GM19193 (cell line): ENCODE results near the gene SEPTIN11.

Experiments
- POLR2A ChIP-seq: IDR thresholded peaks from 4 replicates; pipeline ENCODE4 v1.6.1; 2011; ENCODE audit not compliant: insufficient read depth, insufficient read length; ENCODE audit errors: extremely low read depth

SEPTIN11 gene

DNA sequence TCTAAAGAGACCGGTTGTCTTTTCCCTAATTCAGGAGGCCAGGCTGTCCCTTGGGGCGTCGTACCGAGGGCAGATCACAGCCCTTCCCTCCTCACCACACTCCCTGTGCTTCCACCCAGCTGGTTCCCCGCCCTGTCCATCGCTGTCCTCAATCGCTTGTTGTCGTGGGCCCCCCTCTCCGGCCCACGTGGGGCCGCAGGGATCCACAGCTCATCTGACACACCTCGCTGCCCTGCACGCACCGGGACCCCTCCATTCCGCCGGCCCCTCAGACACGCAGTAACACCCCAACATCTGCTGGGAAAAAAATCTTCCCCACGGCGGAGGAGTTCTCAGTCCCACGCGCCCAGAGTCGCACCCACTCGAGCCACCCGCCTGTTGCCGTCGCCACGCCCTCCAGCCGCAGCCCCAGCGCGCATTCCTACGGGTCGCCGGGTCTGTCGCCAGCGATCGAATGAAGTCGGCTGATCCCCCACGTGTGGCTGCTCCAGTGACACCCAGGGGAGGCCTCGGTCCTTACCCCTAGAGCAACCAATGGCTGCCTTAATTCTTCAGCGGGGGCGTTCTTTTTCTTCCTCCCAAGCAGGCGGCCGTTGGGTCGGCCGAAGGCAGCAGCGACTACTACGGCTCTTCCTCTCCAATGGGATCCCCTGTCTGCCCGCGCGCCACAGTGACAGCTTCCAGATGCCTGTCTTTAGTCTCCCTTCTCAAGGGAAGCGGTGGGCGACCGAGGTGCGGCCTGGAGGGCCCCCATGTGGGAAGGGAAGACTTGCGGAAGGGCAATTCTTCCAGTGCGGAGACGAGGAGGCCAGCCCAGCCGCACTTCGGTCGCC lies 893 bp upstream of the SEPTIN11 start:
- TF ChIP-seq POLR2A, result peak; percentile 61

- TF ChIP-seq POLR2A, result peak; percentile 20
Observed at GRCh38 chr4:76950052-76950955, 752 bp downstream of the SEPTIN11 start.

- no peak for TF ChIP-seq POLR2A
Observed at GRCh38 chr4:76950956-76951671, 1.6 kb downstream of the SEPTIN11 start.

DNA sequence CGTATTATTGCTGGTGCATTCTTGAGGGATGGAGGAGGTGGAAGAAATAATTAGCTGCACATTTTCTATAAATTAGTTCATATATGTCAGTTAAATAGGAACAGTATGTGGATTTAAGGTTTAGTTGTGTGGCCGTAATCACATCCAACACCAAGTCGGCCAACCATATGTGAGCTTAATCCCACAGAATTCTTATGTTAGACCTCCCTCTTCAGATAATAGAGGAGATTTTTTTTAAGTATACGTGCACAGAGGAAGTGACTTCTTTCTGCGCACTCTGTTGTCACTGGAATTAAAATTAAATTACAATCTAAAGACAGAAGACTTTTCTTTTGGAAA lies 2.1 kb downstream of the SEPTIN11 start:
- no peak for TF ChIP-seq POLR2A

- no peak for TF ChIP-seq POLR2A
Observed at GRCh38 chr4:76952071-76952470, 2.5 kb downstream of the SEPTIN11 start.

DNA sequence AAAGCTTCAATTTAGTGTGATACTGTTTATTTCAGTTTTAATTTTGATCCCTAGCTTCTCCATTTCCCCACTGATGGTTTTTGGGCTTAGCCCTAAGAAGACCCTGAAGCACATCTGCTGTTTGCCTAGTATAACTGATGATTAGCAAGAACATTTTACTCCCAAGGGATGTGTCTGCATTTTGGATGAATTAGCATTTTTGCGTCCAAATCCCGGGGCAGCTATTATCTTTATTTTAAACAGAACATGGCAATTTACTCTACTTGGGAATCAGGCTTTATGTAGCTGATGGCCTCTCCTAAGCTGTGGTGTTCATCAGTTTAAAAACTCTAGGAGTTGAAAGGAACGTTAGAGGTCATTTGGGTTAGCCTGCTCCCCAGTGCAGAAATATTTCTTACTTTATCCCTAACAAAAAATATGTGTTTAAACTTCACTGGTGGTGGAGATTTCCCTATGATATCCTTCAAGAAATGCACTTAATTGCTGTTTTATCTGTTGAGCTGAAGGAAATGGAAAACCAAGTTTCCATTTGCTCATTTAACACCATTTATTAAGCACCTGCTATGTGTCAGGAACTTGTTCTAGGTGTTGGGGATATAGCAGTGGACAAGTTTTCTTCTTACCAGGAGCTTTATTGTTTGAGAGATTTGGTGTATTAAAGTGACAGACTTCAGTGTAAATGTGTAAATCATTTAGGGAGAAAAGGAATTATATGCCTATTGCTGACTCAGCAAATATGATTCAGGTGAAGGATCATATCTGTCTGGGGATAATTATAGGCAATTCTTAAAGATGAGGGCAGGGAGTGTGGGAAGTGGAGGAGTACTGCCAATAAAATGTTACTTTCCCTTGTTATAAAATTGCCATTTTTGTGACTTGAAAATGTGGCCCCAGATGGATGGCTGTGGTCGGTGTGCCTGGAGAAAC lies 3.4 kb downstream of the SEPTIN11 start:
- no peak for TF ChIP-seq POLR2A

DNA sequence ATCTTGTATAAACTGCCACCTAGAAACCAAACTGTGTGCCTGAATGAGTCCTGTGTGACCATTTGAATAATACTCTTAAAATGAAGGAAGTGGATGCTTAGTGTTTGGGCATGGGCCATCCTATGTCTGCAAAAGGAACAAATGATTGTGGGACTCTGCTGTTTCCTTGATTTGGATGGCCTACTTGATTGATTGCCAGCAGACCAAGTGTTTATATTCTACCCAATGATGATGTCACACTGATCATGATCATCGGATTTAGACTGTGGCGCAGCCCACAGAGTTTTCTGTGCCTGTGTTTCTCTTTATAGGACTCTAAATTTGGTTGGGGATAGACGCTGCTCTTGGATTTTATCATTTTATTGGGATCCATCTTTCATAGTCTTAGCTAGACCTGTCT lies 4.4 kb downstream of the SEPTIN11 start:
- no peak for TF ChIP-seq POLR2A

DNA sequence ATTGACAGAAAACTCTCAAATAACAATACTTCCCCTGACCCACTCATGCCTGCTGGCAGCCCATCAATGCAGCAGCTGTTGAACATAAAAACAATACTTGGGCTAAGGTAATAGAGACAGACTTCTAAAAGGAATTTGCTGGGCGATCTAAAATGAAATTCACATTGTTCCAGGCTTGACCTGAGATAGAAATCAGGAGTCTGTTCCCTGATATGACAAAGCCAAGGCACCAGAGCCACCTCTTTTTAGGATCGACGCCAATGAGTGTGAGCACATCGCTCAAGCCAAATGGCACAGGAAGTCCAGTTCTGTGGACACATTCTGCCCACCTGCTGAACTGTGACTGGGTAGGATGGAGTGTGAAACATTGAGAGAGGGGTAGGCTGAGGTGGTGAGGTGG lies 4.9 kb downstream of the SEPTIN11 start:
- no peak for TF ChIP-seq POLR2A

DNA sequence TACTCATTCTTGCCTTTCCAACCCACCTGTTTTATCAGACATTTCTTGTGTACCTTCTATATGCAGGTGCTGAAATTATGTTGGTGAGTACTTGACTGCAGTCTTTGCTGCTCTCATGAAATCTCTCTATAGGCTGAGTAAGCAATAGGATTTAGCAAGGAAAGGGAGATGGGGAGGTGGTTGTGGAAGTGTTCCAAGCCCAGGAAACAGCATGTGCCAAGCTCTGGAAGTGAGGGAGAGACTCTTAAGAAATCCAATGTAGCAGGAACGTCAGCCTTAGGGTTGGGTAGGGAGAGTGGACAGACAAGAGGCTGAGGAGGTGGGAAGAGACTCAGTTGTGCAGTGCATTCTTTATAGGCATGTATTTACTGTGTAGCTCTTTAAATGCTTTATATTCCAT lies 5.6 kb downstream of the SEPTIN11 start:
- no peak for TF ChIP-seq POLR2A

- TF ChIP-seq POLR2A, result no peak
Observed at GRCh38 chr4:76957004-76957738, 7.6 kb downstream of the SEPTIN11 start.

- TF ChIP-seq POLR2A, result no peak
Observed at GRCh38 chr4:76958891-76959290, 9.3 kb downstream of the SEPTIN11 start.

- no peak for TF ChIP-seq POLR2A
Observed at GRCh38 chr4:76960014-76960413, 10.5 kb downstream of the SEPTIN11 start.

- no peak for TF ChIP-seq POLR2A
Observed at GRCh38 chr4:76962406-76963130, 13.0 kb downstream of the SEPTIN11 start.
